ENCODE measurements around the gene CYBA.

DNA sequence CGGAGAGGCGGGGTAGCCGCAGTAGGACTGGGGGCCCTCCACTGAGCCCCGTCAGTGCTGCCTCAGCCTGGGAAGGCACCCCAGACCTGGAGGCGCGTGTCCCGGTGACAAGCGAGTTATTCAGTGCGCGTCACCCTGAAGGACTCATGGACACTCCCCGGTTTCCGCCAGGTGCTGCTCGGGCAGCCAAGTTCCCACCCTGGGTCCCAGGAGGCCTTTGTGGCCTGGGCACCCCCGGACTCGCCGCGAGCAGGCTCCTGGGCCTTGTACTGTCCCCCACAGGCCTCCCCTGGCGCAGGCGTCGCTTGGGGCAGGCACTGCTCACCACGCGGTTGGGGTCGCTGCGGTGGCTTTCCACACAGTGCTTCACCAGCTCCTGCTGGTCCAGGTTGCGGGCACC, 47.8 kb upstream of the CYBA start:
- TF ChIP-seq, protein P1, sequence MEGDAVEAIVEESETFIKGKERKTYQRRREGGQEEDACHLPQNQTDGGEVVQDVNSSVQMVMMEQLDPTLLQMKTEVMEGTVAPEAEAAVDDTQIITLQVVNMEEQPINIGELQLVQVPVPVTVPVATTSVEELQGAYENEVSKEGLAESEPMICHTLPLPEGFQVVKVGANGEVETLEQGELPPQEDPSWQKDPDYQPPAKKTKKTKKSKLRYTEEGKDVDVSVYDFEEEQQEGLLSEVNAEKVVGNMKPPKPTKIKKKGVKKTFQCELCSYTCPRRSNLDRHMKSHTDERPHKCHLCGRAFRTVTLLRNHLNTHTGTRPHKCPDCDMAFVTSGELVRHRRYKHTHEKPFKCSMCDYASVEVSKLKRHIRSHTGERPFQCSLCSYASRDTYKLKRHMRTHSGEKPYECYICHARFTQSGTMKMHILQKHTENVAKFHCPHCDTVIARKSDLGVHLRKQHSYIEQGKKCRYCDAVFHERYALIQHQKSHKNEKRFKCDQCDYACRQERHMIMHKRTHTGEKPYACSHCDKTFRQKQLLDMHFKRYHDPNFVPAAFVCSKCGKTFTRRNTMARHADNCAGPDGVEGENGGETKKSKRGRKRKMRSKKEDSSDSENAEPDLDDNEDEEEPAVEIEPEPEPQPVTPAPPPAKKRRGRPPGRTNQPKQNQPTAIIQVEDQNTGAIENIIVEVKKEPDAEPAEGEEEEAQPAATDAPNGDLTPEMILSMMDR (IDR thresholded peaks at IDR 0.05), result no peak
- no peak for TF ChIP-seq POLR2A (IDR thresholded peaks at IDR 0.05)

Measured in breast epithelium (tissue), 3 donors.